Measurements from ENCODE around the gene PLEKHM2.
A peak's percentile ranks its signal among the peaks of the same experiment; 100 is the strongest.
"Not testable (repeated sequence)": the region's sequence is repeated elsewhere in the genome, so short reads cannot be mapped to it uniquely, and the experiment has no call there.

The PLEKHM2 gene

GRCh38 chr1:15684042-15684461, at the start of gene PLEKHM2:
PLEKHM2 (plus strand) TSS chr1:15684320; CDS start chr1:15684559, 239 bp downstream.
- Histone ChIP-seq H3K36me3 (ENCODE audit: control insufficient read depth in 1 of 2, insufficient read depth in 2 of 2, low read length in 2 of 2) (peaks cover 0 to 4% of the 10 kb centered on the region in 2 donors), H3K9me3 (ENCODE audit: control insufficient read depth in 1 of 2, low read length in 2 of 2) (no peaks in the 10 kb centered on the region), H3K27me3 (ENCODE audit: low read depth, low read length) (no peaks in the 10 kb centered on the region), H3K4me1 (ENCODE audit: control insufficient read depth in 1 of 2, insufficient read depth in 2 of 2, low read length in 2 of 2) (peaks cover 9 to 17% of the 10 kb centered on the region in 2 donors), H3K27ac (ENCODE audit: low read length) (peak within 1 kb of the TSS; percentile 87), H3K4me3 (ENCODE audit: low read depth in 1 of 2, low read length in 2 of 2) (peak within 1 kb of the TSS; percentile 85 to 86)

- Histone ChIP-seq H3K4me3 (ENCODE audit: low read depth in 1 of 2, low read length in 2 of 2) (no peak overlapping the region), H3K9me3 (ENCODE audit: control insufficient read depth in 1 of 2, low read length in 2 of 2) (no peaks in the 10 kb centered on the region), H3K4me1 (ENCODE audit: control insufficient read depth in 1 of 2, insufficient read depth in 2 of 2, low read length in 2 of 2) (no peaks in the 10 kb centered on the region), H3K36me3 (ENCODE audit: control insufficient read depth in 1 of 2, insufficient read depth in 2 of 2, low read length in 2 of 2) (peaks cover 22 to 70% of the 10 kb centered on the region in 2 donors), H3K27me3 (ENCODE audit: low read depth, low read length) (no peaks in the 10 kb centered on the region), H3K27ac (ENCODE audit: low read length) (no peak overlapping the region)
These were observed 47.7 kb upstream of the PLEKHM2 start for GRCh38 chr1:15636436-15636835.

GRCh38 chr1:15637826-15638225, 46.3 kb upstream of the PLEKHM2 start:
- H3K36me3 ChIP-seq (ENCODE audit: control insufficient read depth in 1 of 2, insufficient read depth in 2 of 2, low read length in 2 of 2) = peaks cover 22 to 60% of the 10 kb centered on the region in 2 donors

GRCh38 chr1:15639262-15639661, 44.9 kb upstream of the PLEKHM2 start:
- Histone ChIP-seq H3K27me3 (ENCODE audit: low read depth, low read length) (no peaks in the 10 kb centered on the region), H3K4me3 (ENCODE audit: low read depth in 1 of 2, low read length in 2 of 2) (no peak overlapping the region), H3K4me1 (ENCODE audit: control insufficient read depth in 1 of 2, insufficient read depth in 2 of 2, low read length in 2 of 2) (no peaks in the 10 kb centered on the region), H3K9me3 (ENCODE audit: control insufficient read depth in 1 of 2, low read length in 2 of 2) (no peaks in the 10 kb centered on the region), H3K36me3 (ENCODE audit: control insufficient read depth in 1 of 2, insufficient read depth in 2 of 2, low read length in 2 of 2) (peaks cover 18 to 59% of the 10 kb centered on the region in 2 donors), H3K27ac (ENCODE audit: low read length) (no peak overlapping the region)

More at GRCh38 chr1:15637826-15638225, 46.3 kb upstream of the PLEKHM2 start:
- no peaks in the 10 kb centered on the region for H3K27me3 ChIP-seq (ENCODE audit: low read depth, low read length)
- H3K4me1 ChIP-seq (ENCODE audit: control insufficient read depth in 1 of 2, insufficient read depth in 2 of 2, low read length in 2 of 2) = no peaks in the 10 kb centered on the region
- H3K4me3 ChIP-seq (ENCODE audit: low read depth in 1 of 2, low read length in 2 of 2) = no peak overlapping the region
- H3K9me3 ChIP-seq (ENCODE audit: control insufficient read depth in 1 of 2, low read length in 2 of 2) = no peaks in the 10 kb centered on the region
- no peak overlapping the region for H3K27ac ChIP-seq (ENCODE audit: low read length)

- Histone ChIP-seq H3K4me3 (ENCODE audit: low read depth in 1 of 2, low read length in 2 of 2) (no peak overlapping the region), H3K9me3 (ENCODE audit: control insufficient read depth in 1 of 2, low read length in 2 of 2) (no peaks in the 10 kb centered on the region), H3K27me3 (ENCODE audit: low read depth, low read length) (no peaks in the 10 kb centered on the region), H3K36me3 (ENCODE audit: control insufficient read depth in 1 of 2, insufficient read depth in 2 of 2, low read length in 2 of 2) (peaks cover 18 to 54% of the 10 kb centered on the region in 2 donors), H3K4me1 (ENCODE audit: control insufficient read depth in 1 of 2, insufficient read depth in 2 of 2, low read length in 2 of 2) (no peaks in the 10 kb centered on the region), H3K27ac (ENCODE audit: low read length) (no peak overlapping the region)
These were observed 44.2 kb upstream of the PLEKHM2 start for GRCh38 chr1:15639931-15640330.

- Histone ChIP-seq H3K27ac (ENCODE audit: low read length) (no peak overlapping the region), H3K9me3 (ENCODE audit: control insufficient read depth in 1 of 2, low read length in 2 of 2) (no peaks in the 10 kb centered on the region), H3K27me3 (ENCODE audit: low read depth, low read length) (no peaks in the 10 kb centered on the region), H3K4me1 (ENCODE audit: control insufficient read depth in 1 of 2, insufficient read depth in 2 of 2, low read length in 2 of 2) (no peaks in the 10 kb centered on the region), H3K4me3 (ENCODE audit: low read depth in 1 of 2, low read length in 2 of 2) (no peak overlapping the region), H3K36me3 (ENCODE audit: control insufficient read depth in 1 of 2, insufficient read depth in 2 of 2, low read length in 2 of 2) (peaks cover 22 to 54% of the 10 kb centered on the region in 2 donors)
These were observed 43.5 kb upstream of the PLEKHM2 start for GRCh38 chr1:15640667-15641066.

- Histone ChIP-seq H3K4me3 (ENCODE audit: low read depth in 1 of 2, low read length in 2 of 2) (no peak overlapping the region), H3K27ac (ENCODE audit: low read length) (no peak overlapping the region), H3K4me1 (ENCODE audit: control insufficient read depth in 1 of 2, insufficient read depth in 2 of 2, low read length in 2 of 2) (no peaks in the 10 kb centered on the region), H3K36me3 (ENCODE audit: control insufficient read depth in 1 of 2, insufficient read depth in 2 of 2, low read length in 2 of 2) (peaks cover 36 to 47% of the 10 kb centered on the region in 2 donors), H3K27me3 (ENCODE audit: low read depth, low read length) (no peaks in the 10 kb centered on the region), H3K9me3 (ENCODE audit: control insufficient read depth in 1 of 2, low read length in 2 of 2) (no peaks in the 10 kb centered on the region)
These were observed 34.2 kb upstream of the PLEKHM2 start for GRCh38 chr1:15649937-15650336.

- no peaks in the 10 kb centered on the region for H3K27me3 ChIP-seq (ENCODE audit: low read depth, low read length)
- H3K4me1 ChIP-seq (ENCODE audit: control insufficient read depth in 1 of 2, insufficient read depth in 2 of 2, low read length in 2 of 2) = no peaks in the 10 kb centered on the region
- H3K9me3 ChIP-seq (ENCODE audit: control insufficient read depth in 1 of 2, low read length in 2 of 2) = no peaks in the 10 kb centered on the region
- peaks cover 33 to 45% of the 10 kb centered on the region in 2 donors for H3K36me3 ChIP-seq (ENCODE audit: control insufficient read depth in 1 of 2, insufficient read depth in 2 of 2, low read length in 2 of 2)
- no peak overlapping the region for H3K27ac ChIP-seq (ENCODE audit: low read length)
- H3K4me3 ChIP-seq (ENCODE audit: low read depth in 1 of 2, low read length in 2 of 2) = no peak overlapping the region
These were observed 33.7 kb upstream of the PLEKHM2 start for GRCh38 chr1:15650433-15650832.

GRCh38 chr1:15652130-15652529, 32.0 kb upstream of the PLEKHM2 start:
- not testable (repeated sequence) for H3K4me1 ChIP-seq (ENCODE audit: control insufficient read depth in 1 of 2, insufficient read depth in 2 of 2, low read length in 2 of 2); H3K9me3 ChIP-seq (ENCODE audit: control insufficient read depth in 1 of 2, low read length in 2 of 2); H3K4me3 ChIP-seq (ENCODE audit: low read depth in 1 of 2, low read length in 2 of 2); H3K27me3 ChIP-seq (ENCODE audit: low read depth, low read length); H3K27ac ChIP-seq (ENCODE audit: low read length)
- H3K36me3 ChIP-seq (ENCODE audit: control insufficient read depth in 1 of 2, insufficient read depth in 2 of 2, low read length in 2 of 2) = peaks cover 43 to 46% of the 10 kb centered on the region in 2 donors

GRCh38 chr1:15654091-15654690, 29.9 kb upstream of the PLEKHM2 start:
- Histone ChIP-seq H3K4me1 (ENCODE audit: control insufficient read depth in 1 of 2, insufficient read depth in 2 of 2, low read length in 2 of 2) (no peaks in the 10 kb centered on the region), H3K4me3 (ENCODE audit: low read depth in 1 of 2, low read length in 2 of 2) (no peak overlapping the region), H3K36me3 (ENCODE audit: control insufficient read depth in 1 of 2, insufficient read depth in 2 of 2, low read length in 2 of 2) (peaks cover 41 to 50% of the 10 kb centered on the region in 2 donors), H3K9me3 (ENCODE audit: control insufficient read depth in 1 of 2, low read length in 2 of 2) (no peaks in the 10 kb centered on the region), H3K27me3 (ENCODE audit: low read depth, low read length) (no peaks in the 10 kb centered on the region), H3K27ac (ENCODE audit: low read length) (no peak overlapping the region)

GRCh38 chr1:15656464-15656863, 27.7 kb upstream of the PLEKHM2 start:
- Histone ChIP-seq H3K4me3 (ENCODE audit: low read depth in 1 of 2, low read length in 2 of 2) (no peak overlapping the region), H3K27me3 (ENCODE audit: low read depth, low read length) (no peaks in the 10 kb centered on the region), H3K36me3 (ENCODE audit: control insufficient read depth in 1 of 2, insufficient read depth in 2 of 2, low read length in 2 of 2) (peaks cover 49 to 52% of the 10 kb centered on the region in 2 donors), H3K4me1 (ENCODE audit: control insufficient read depth in 1 of 2, insufficient read depth in 2 of 2, low read length in 2 of 2) (no peaks in the 10 kb centered on the region), H3K27ac (ENCODE audit: low read length) (no peak overlapping the region), H3K9me3 (ENCODE audit: control insufficient read depth in 1 of 2, low read length in 2 of 2) (no peaks in the 10 kb centered on the region)

- H3K27me3 ChIP-seq (ENCODE audit: low read depth, low read length) = no peaks in the 10 kb centered on the region
- peaks cover 49 to 50% of the 10 kb centered on the region in 2 donors for H3K36me3 ChIP-seq (ENCODE audit: control insufficient read depth in 1 of 2, insufficient read depth in 2 of 2, low read length in 2 of 2)
- no peaks in the 10 kb centered on the region for H3K4me1 ChIP-seq (ENCODE audit: control insufficient read depth in 1 of 2, insufficient read depth in 2 of 2, low read length in 2 of 2)
- H3K4me3 ChIP-seq (ENCODE audit: low read depth in 1 of 2, low read length in 2 of 2) = no peak overlapping the region
- no peak overlapping the region for H3K27ac ChIP-seq (ENCODE audit: low read length)
- no peaks in the 10 kb centered on the region for H3K9me3 ChIP-seq (ENCODE audit: control insufficient read depth in 1 of 2, low read length in 2 of 2)
These were observed 27.1 kb upstream of the PLEKHM2 start for GRCh38 chr1:15657021-15657420.
